HepG2 (cell line): ENCODE measurements around the gene OR10W1. TPM values are rescaled to one million over a fixed set of nuclear protein-coding genes. Genes with fewer than 3 reads are reported as not detected.

ENCODE experiments used
- ATAC-seq: fragments of 200-7000 bp; cut with Tn5 transposase; 3 replicates; pipeline ENCODE4 v1.9.1; 2020; ENCODE audit warnings: mild to moderate bottlenecking, moderate library complexity
- BruUV-seq: library from RNA; stranded (reverse); fragments of 400-500 nt; replicated peaks from 2 replicates; lab custom pipeline; 2021; lab: Mats Ljungman, UMichigan
- CTCF ChIA-PET: fragments of 300-600 bp; formaldehyde crosslinking; extraction: SDS; loops from one replicate; lab custom pipeline; 2021; ENCODE audit warnings: low total read pairs, inconsistent platforms, low intra/inter-chr PET ratio; lab: Yijun Ruan, JAX
- POLR2A ChIA-PET: fragments of 350-600 bp; sonication (Branson Sonifier 250); formaldehyde crosslinking; loops from one replicate; lab custom pipeline; 2020; ENCODE audit warnings: antibody characterized with exemption, inconsistent platforms; lab: Yijun Ruan, JAX
- DNase-seq: peaks from one replicate; pipeline ENCODE4 v3.0.0-alpha.2; 2015; ENCODE audit warnings: low spot score
- FAIRE-seq: peaks from 3 replicates; lab custom pipeline; 2011; peaks lifted over from hg19 to GRCh38; lab: Jason Lieb, UNC
- H2AFZ ChIP-seq: one replicate; pipeline ENCODE4 v1.6.1; 2011; ENCODE audit warnings: low read length, inconsistent platforms
- H3K27ac ChIP-seq: fragments of 300-600 bp; 3 replicates; pipeline ENCODE4 v1.8.0; 2011; ENCODE audit warnings: mixed run types, mild to moderate bottlenecking, mixed read lengths, low read length, inconsistent platforms; ENCODE audit not compliant: insufficient read depth; ENCODE audit errors: extremely low read length
- H3K27me3 ChIP-seq, 2 experiments: fragments of 200-600 bp in 1 of 2; 2 replicates in 1 of 2; 3 replicates in 1 of 2; pipeline versions ENCODE4 v1.6.0 to v1.8.0; 2011; ENCODE audit warnings: low read length in 2 of 2, mild to moderate bottlenecking in 2 of 2, moderate library complexity in 2 of 2, inconsistent platforms in 1 of 2; ENCODE audit not compliant: insufficient read depth in 2 of 2, control insufficient read depth in 1 of 2
- H3K36me3 ChIP-seq, 2 experiments: fragments of 200-600 bp in 1 of 2; replicated peaks in 1 of 2; 2 replicates in 1 of 2; 3 replicates in 1 of 2; pipeline versions ENCODE4 v1.5.1 to v1.8.0; 2011; ENCODE audit warnings: low read length in 2 of 2, inconsistent platforms in 1 of 2; ENCODE audit not compliant: insufficient read depth in 2 of 2, control insufficient read depth in 1 of 2
- H3K4me1 ChIP-seq: 2 replicates; pipeline ENCODE4 v1.5.1; 2012; ENCODE audit warnings: low read length, inconsistent platforms; ENCODE audit not compliant: insufficient read depth
- H3K4me2 ChIP-seq: 2 replicates; pipeline ENCODE4 v1.6.0; 2011; ENCODE audit warnings: low read depth, low read length, inconsistent platforms
- H3K4me3 ChIP-seq, 3 experiments: fragments of 200-600 bp in 1 of 3; sonication (generic), shearing (Covaris generic) in 1 of 3; replicated peaks in 1 of 3; 2 replicates each; pipeline ENCODE4 v1.5.1; 2011 to 2016; ENCODE audit warnings: low read length in 3 of 3, inconsistent platforms in 2 of 3, low read depth in 2 of 3, mild to moderate bottlenecking in 2 of 3, control low read depth in 1 of 3, mixed read lengths in 1 of 3; ENCODE audit not compliant: insufficient read depth in 1 of 3
- H3K79me2 ChIP-seq: one replicate; pipeline ENCODE4 v1.6.1; 2011; ENCODE audit warnings: low read length, inconsistent platforms; ENCODE audit not compliant: insufficient read depth
- H3K9ac ChIP-seq: 2 replicates; pipeline ENCODE4 v1.6.0; 2011; ENCODE audit warnings: mild to moderate bottlenecking, low read depth, low read length, inconsistent platforms; ENCODE audit not compliant: insufficient read depth
- H3K9me3 ChIP-seq: 2 replicates; pipeline ENCODE4 v1.5.1; 2012; ENCODE audit warnings: mild to moderate bottlenecking, low read length
- H4K20me1 ChIP-seq: 2 replicates; pipeline ENCODE4 v1.6.0; 2011; ENCODE audit warnings: inconsistent platforms, mild to moderate bottlenecking, low read length, moderate library complexity; ENCODE audit not compliant: insufficient read depth
- AGO1 ChIP-seq: fragments of 200-400 bp; formaldehyde crosslinking; IDR thresholded peaks from 2 replicates; pipeline ENCODE4 v1.6.1; 2017; ENCODE audit warnings: mild to moderate bottlenecking, low read depth, low read length, moderate library complexity; ENCODE audit not compliant: poor library complexity, severe bottlenecking
- ATRX ChIP-seq: sonication (generic); formaldehyde crosslinking; IDR thresholded peaks from 2 replicates; pipeline ENCODE4 v1.4.0; 2020; ENCODE audit warnings: missing genetic modification reagents, borderline replicate concordance
- CTCF ChIP-seq: sonication (generic); formaldehyde crosslinking; IDR thresholded peaks from 2 replicates; pipeline ENCODE4 v1.5.0; 2020; ENCODE audit warnings: mild to moderate bottlenecking, missing genetic modification reagents, moderate library complexity
- FLYWCH1 ChIP-seq: sonication (generic); formaldehyde crosslinking; IDR thresholded peaks from 2 replicates; pipeline ENCODE4 v1.8.1; 2023; ENCODE audit warnings: mild to moderate bottlenecking, missing genetic modification reagents
- GATAD1 ChIP-seq: IDR thresholded peaks from 2 replicates; pipeline ENCODE4 v1.6.1; 2016; ENCODE audit warnings: missing genetic modification reagents, missing compliant biosample characterization
- HDAC1 ChIP-seq: sonication (generic); formaldehyde crosslinking; IDR thresholded peaks from 2 replicates; pipeline ENCODE4 v1.5.1; 2020; ENCODE audit warnings: mild to moderate bottlenecking, missing genetic modification reagents
- HNRNPH1 ChIP-seq: fragments of 200-400 bp; formaldehyde crosslinking; optimal IDR thresholded peaks from 2 replicates; pipeline ENCODE3; 2017; ENCODE audit warnings: mild to moderate bottlenecking, low read depth, low read length
- KLF13 ChIP-seq: sonication (generic); formaldehyde crosslinking; IDR thresholded peaks from 2 replicates; pipeline ENCODE4 v1.4.0; 2020; ENCODE audit warnings: mild to moderate bottlenecking, missing genetic modification reagents
- MAFF ChIP-seq: IDR thresholded peaks from 2 replicates; pipeline ENCODE4 v1.6.1; 2011; ENCODE audit warnings: low read depth, low read length, improper control_type of control experiment
- MZF1 ChIP-seq: sonication (generic); formaldehyde crosslinking; IDR thresholded peaks from 2 replicates; pipeline ENCODE4 v1.8.1; 2023; ENCODE audit warnings: mild to moderate bottlenecking, missing genetic modification reagents, borderline replicate concordance
- POLR2G ChIP-seq: fragments of 200-400 bp; formaldehyde crosslinking; IDR thresholded peaks from 2 replicates; pipeline ENCODE4 v1.6.1; 2018; ENCODE audit warnings: mild to moderate bottlenecking, low read depth, low read length, moderate library complexity
- TOPORS ChIP-seq: sonication (generic); formaldehyde crosslinking; IDR thresholded peaks from 2 replicates; pipeline ENCODE4 v1.8.0; 2023; ENCODE audit warnings: mild to moderate bottlenecking, missing genetic modification reagents
- ZNF704 ChIP-seq: sonication (generic); formaldehyde crosslinking; IDR thresholded peaks from 2 replicates; pipeline ENCODE4 v1.8.1; 2023; ENCODE audit warnings: mild to moderate bottlenecking, inconsistent platforms, moderate library complexity, missing genetic modification reagents, borderline replicate concordance
- WGBS: methylation state at CpG from one replicate; pipeline ENCODE4 v1.1.6; 2017; ENCODE audit warnings: low lambda C conversion rate; 5-methylcytosine and 5-hydroxymethylcytosine counted together
- in situ Hi-C: cut with HindIII; loops from 2 replicates; pipeline ENCODE4 v1.10.0; 2017; ENCODE audit warnings: low pct_unique_long_range_greater_than_20kb; ENCODE audit not compliant: extremely low pct_ligation_motif_present
- intact Hi-C: fragments of 100-400 bp; cut with micrococcal nuclease; formaldehyde crosslinking; loops from one replicate; pipeline ENCODE4 v1.10.0; 2022; ENCODE audit not compliant: unreplicated experiment
- polyA plus RNA-seq, 8 experiments: library from polyadenylated mRNA; depleted of rRNA in 3 of 8; stranded (reverse) in 7 of 8; unstranded in 1 of 8; fragments of >200 nt; fragmentation: Illumina TruSeq in 4 of 8; extraction: Trizol in 4 of 8; gene quantifications; 2 replicates each; pipeline versions ENCODE4 v1.2.1 to v1.2.3, GENCODE V29; 2011 to 2016; ENCODE audit warnings: low read depth in 4 of 8, missing spikeins in 1 of 8, mixed read lengths in 1 of 8; ENCODE audit not compliant: insufficient read depth in 1 of 8
- total RNA-seq, 5 experiments: library from RNA; depleted of rRNA; stranded (reverse); fragments of >200 nt; fragmentation: Illumina TruSeq; extraction: Trizol; gene quantifications; 2 replicates each; pipeline ENCODE4 v1.2.3, GENCODE V29; 2016; ENCODE audit warnings: low read depth in 1 of 5

Gene OR10W1
- total and polyA plus RNA-seq, 2 of the 13 experiments (the other 11 are each of a cell fraction or from before 2014, with no cell fraction given): not detected

GRCh38 chr11:58301576-58301975 lies 33.5 kb upstream of the OR10W1 start:
- no peak for FAIRE-seq
- in situ Hi-C loops: no loop called here
- no TSS peak for BruUV-seq
- no peak for TF ChIP-seq TOPORS (CRISPR knock-in tag)
- no peak for TF ChIP-seq MAFF
- TF ChIP-seq ZNF704 (CRISPR knock-in tag): no peak
- TF ChIP-seq ATRX: no peak
- TF ChIP-seq HDAC1 (CRISPR knock-in tag): no peak
- TF ChIP-seq GATAD1: no peak
- TF ChIP-seq HNRNPH1: no peak
- no peak for TF ChIP-seq MZF1 (CRISPR knock-in tag)
- no peak for TF ChIP-seq KLF13 (CRISPR knock-in tag)
- intact Hi-C loops: no loop called here
- Histone ChIP-seq H3K9ac (no peak overlapping the region), H3K4me2 (no peak overlapping the region), H2AFZ (no peak overlapping the region), H3K27me3 (no peaks in the 10 kb centered on the region), H3K4me1 (no peaks in the 10 kb centered on the region), H4K20me1 (no peaks in the 10 kb centered on the region), H3K4me3 (no peak overlapping the region), H3K9me3 (no peaks in the 10 kb centered on the region), H3K79me2 (no peaks in the 10 kb centered on the region), H3K27ac (no peak overlapping the region), H3K36me3 (no peaks in the 10 kb centered on the region)
- ChIA-PET POLR2A (no interaction called here), CTCF (no interaction called here)
- no peak for DNase-seq
- WGBS: 54% methylated on average over 2 of the region's 2 CpGs
- no peak for ATAC-seq

- Histone ChIP-seq H3K79me2 (no peaks in the 10 kb centered on the region), H3K36me3 (no peaks in the 10 kb centered on the region), H3K27me3 (no peaks in the 10 kb centered on the region; a peak in 1 of 5 replicates), H3K4me3 (no peak overlapping the region), H3K9ac (no peak overlapping the region), H3K4me1 (no peaks in the 10 kb centered on the region), H2AFZ (no peak overlapping the region), H4K20me1 (no peaks in the 10 kb centered on the region), H3K9me3 (no peaks in the 10 kb centered on the region), H3K27ac (no peak overlapping the region), H3K4me2 (no peak overlapping the region)
- ChIA-PET POLR2A (no interaction called here), CTCF (no interaction called here)
- ATAC-seq (no peak), FAIRE-seq (no peak), DNase-seq (no peak)
- no TSS peak for BruUV-seq
- intact Hi-C loops: no loop called here
- WGBS: 76% methylated on average over 21 of the region's 21 CpGs
- in situ Hi-C loops: loop anchor here (25.0 kb wide), 1 partner anchor 630 kb away; the partner anchor contains the start of genes CLP1 and ZDHHC5
- no peak for TF ChIP-seq POLR2G
- no peak for TF ChIP-seq FLYWCH1 (CRISPR knock-in tag)
- TF ChIP-seq CTCF: 0 out of 2 replicates have a peak, but pooled peaks have one; percentile 3
- TF ChIP-seq AGO1: no peak
These were observed 24.0 kb upstream of the OR10W1 start for GRCh38 chr11:58292017-58292416.
